OCI-LY3 (cell line): ENCODE measurements around the gene CYP2A7.
"Not testable (repeated sequence)": the region's sequence is repeated elsewhere in the genome, so short reads cannot be mapped to it uniquely, and the experiment has no call there.

ENCODE experiments used
- H2AFZ ChIP-seq: fragments of 200-600, 300-600 bp; shearing (Covaris generic); 2 replicates; pipeline ENCODE4 v1.6.0; 2014; ENCODE audit warnings: antibody characterized with exemption, low read depth, low read length
- H3K27ac ChIP-seq: fragments of 200-600, 300-600 bp; sonication (generic); 2 replicates; pipeline ENCODE4 v1.5.1; 2014; ENCODE audit warnings: mild to moderate bottlenecking, low read length, moderate library complexity, mixed read lengths
- H3K27me3 ChIP-seq: fragments of 200-600, 300-600 bp; sonication (generic); 2 replicates; pipeline ENCODE4 v1.6.1; 2014; ENCODE audit warnings: low read depth, low read length, mixed read lengths
- H3K36me3 ChIP-seq: fragments of 200-600, 300-600 bp; sonication (generic); replicated peaks from 2 replicates; pipeline ENCODE3; 2014; ENCODE audit warnings: low read depth, low read length, mixed read lengths
- H3K4me1 ChIP-seq: fragments of 300-600, 200-600 bp; sonication (generic); 2 replicates; pipeline ENCODE4 v1.6.1; 2014; ENCODE audit warnings: low read length, mixed read lengths
- H3K4me2 ChIP-seq: fragments of 200-600, 300-600 bp; sonication (generic); 2 replicates; pipeline ENCODE4 v1.6.1; 2014; ENCODE audit warnings: low read length, mixed read lengths
- H3K4me3 ChIP-seq: fragments of 300-600, 200-600 bp; sonication (generic); 2 replicates; pipeline ENCODE4 v1.5.1; 2014; ENCODE audit warnings: antibody characterized with exemption, mild to moderate bottlenecking, low read length, moderate library complexity
- H3K79me2 ChIP-seq: fragments of 300-600, 200-600 bp; shearing (Covaris generic); 2 replicates; pipeline ENCODE4 v1.6.1; 2014; ENCODE audit warnings: mild to moderate bottlenecking, low read length, mixed read lengths
- H3K9ac ChIP-seq: fragments of 300-600, 200-600 bp; shearing (Covaris generic); 2 replicates; pipeline ENCODE4 v1.6.0; 2014; ENCODE audit warnings: mild to moderate bottlenecking, low read length, moderate library complexity
- H3K9me3 ChIP-seq: fragments of 200-600, 300-600 bp; shearing (Covaris generic); 2 replicates; pipeline ENCODE4 v1.6.1; 2014; ENCODE audit warnings: low read length, mixed read lengths; ENCODE audit not compliant: insufficient read depth
- H4K20me1 ChIP-seq: fragments of 200-600, 300-600 bp; sonication (generic); 2 replicates; pipeline ENCODE4 v1.6.1; 2016; ENCODE audit warnings: low read length, mixed read lengths; ENCODE audit not compliant: insufficient read depth
- EZH2phosphoT487 ChIP-seq: fragments of 200-600 bp; shearing (Covaris generic); IDR thresholded peaks from 2 replicates; pipeline ENCODE4 v1.6.1; 2018; ENCODE audit warnings: antibody characterized with exemption, mixed run types, low read depth
- TF ChIP-seq, protein P1 (sequence below): fragments of 200-600, 300-600 bp; sonication (generic); IDR thresholded peaks from 2 replicates; pipeline ENCODE4 v1.5.1; 2014; ENCODE audit warnings: antibody characterized with exemption, low read length, low read depth

The CYP2A7 gene, protein sequence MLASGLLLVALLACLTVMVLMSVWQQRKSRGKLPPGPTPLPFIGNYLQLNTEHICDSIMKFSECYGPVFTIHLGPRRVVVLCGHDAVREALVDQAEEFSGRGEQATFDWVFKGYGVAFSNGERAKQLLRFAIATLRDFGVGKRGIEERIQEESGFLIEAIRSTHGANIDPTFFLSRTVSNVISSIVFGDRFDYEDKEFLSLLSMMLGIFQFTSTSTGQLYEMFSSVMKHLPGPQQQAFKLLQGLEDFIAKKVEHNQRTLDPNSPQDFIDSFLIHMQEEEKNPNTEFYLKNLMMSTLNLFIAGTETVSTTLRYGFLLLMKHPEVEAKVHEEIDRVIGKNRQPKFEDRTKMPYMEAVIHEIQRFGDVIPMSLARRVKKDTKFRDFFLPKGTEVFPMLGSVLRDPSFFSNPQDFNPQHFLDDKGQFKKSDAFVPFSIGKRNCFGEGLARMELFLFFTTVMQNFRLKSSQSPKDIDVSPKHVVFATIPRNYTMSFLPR

DNA sequence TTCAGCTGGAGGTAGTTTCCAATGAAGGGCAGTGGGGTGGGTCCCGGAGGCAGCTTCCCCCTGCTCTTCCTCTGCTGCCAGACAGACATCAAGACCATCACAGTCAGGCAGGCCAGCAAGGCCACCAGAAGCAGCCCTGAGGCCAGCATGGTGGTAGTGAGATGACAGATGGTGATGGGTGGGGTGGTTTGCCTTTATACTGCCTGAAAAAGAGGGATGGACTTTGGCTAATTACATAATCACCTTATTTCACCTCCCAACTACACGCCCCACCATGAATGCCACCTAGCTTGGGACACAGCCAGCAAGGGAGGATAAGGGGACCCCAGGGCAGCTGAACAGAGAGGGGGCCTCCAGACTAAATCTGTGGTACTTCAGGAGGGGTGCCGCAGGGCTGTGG, at the start of gene CYP2A7:
CYP2A7 (minus strand) TSS at position 170 of the 400 bp plus-strand sequence; CDS start at position 149, 21 bp downstream.
- not testable (repeated sequence) for H3K27ac ChIP-seq, H3K36me3 ChIP-seq, H2AFZ ChIP-seq, H4K20me1 ChIP-seq, H3K4me2 ChIP-seq, H3K79me2 ChIP-seq, H3K27me3 ChIP-seq, H3K4me3 ChIP-seq, H3K4me1 ChIP-seq, H3K9ac ChIP-seq, H3K9me3 ChIP-seq

DNA sequence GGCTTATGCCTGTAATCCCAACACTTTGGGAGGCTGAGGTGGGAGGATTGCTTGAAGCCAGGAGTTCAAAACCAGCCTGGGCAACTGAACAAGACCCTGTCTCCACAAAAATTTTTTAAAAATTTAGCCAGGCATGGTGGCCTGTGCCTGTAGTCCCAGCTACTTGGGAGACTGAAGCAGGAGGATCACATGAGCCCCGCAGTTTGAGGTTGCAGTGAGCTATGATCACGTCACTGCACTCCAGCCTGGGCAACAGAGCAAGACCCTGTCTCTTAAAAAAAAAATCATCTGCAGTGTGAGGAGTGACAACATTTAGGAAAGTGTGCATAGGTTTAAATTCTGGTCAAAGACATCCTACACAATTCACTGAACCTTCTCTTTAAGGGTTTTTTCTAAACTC, 48.8 kb upstream of the CYP2A7 start:
- peaks cover 20% of the 10 kb centered on the region for H3K27me3 ChIP-seq
- not testable (repeated sequence) for H2AFZ ChIP-seq, H3K36me3 ChIP-seq, H3K9ac ChIP-seq, H3K27ac ChIP-seq, H3K9me3 ChIP-seq, H4K20me1 ChIP-seq, H3K79me2 ChIP-seq, H3K4me2 ChIP-seq, H3K4me3 ChIP-seq, H3K4me1 ChIP-seq

DNA sequence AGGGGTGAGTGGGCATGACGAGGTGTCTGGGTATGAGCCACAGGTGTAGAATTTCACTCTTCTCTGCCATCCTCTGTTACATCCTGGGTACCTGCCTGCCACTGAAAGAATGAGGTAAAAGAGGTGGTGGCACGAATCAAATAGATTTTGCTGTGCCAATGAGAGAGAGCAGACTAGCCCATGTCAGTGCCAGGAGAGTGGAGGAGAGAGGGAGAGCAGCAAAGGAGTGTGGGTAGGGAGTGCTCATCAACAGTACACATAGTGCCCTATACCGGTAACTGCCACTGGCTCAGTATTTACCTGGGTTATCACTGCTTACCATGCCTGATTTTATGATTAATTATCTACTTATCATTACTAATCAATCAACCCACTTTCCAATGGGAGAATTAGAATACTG, 47.9 kb upstream of the CYP2A7 start:
- H3K79me2 ChIP-seq, H3K4me1 ChIP-seq, H4K20me1 ChIP-seq, H3K9me3 ChIP-seq, H3K36me3 ChIP-seq, H2AFZ ChIP-seq, H3K4me2 ChIP-seq, H3K9ac ChIP-seq, H3K27ac ChIP-seq, H3K4me3 ChIP-seq: not testable (repeated sequence)
- peaks cover 20% of the 10 kb centered on the region for H3K27me3 ChIP-seq

DNA sequence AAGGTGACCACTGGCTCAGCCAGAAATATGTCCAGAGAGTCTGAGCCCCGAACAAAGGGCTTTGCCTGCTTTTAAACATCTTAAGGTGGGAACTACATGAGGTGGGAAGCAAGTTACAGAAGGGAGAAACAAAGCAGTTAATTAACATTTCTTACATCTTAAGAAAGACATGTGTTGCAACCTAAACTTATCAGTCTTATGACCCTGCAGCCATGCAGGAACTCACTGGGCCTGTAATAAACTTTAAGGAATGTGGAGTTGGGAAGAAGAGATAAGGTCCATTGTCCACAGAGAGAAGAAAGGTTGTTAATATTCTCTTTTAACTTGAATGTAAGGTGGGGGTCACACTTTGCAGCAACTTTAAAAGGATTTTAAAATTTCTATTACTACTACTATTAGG, 46.8 kb upstream of the CYP2A7 start:
- H3K79me2 ChIP-seq = no peaks in the 10 kb centered on the region
- no peak overlapping the region for H3K4me3 ChIP-seq
- no peak overlapping the region for H3K9ac ChIP-seq
- H2AFZ ChIP-seq = no peak overlapping the region
- no peaks in the 10 kb centered on the region for H4K20me1 ChIP-seq
- H3K4me2 ChIP-seq = no peak overlapping the region
- H3K36me3 ChIP-seq = no peaks in the 10 kb centered on the region
- H3K4me1 ChIP-seq = no peaks in the 10 kb centered on the region
- no peak overlapping the region for H3K27ac ChIP-seq
- peaks cover 20% of the 10 kb centered on the region for H3K27me3 ChIP-seq
- TF ChIP-seq, protein P1, sequence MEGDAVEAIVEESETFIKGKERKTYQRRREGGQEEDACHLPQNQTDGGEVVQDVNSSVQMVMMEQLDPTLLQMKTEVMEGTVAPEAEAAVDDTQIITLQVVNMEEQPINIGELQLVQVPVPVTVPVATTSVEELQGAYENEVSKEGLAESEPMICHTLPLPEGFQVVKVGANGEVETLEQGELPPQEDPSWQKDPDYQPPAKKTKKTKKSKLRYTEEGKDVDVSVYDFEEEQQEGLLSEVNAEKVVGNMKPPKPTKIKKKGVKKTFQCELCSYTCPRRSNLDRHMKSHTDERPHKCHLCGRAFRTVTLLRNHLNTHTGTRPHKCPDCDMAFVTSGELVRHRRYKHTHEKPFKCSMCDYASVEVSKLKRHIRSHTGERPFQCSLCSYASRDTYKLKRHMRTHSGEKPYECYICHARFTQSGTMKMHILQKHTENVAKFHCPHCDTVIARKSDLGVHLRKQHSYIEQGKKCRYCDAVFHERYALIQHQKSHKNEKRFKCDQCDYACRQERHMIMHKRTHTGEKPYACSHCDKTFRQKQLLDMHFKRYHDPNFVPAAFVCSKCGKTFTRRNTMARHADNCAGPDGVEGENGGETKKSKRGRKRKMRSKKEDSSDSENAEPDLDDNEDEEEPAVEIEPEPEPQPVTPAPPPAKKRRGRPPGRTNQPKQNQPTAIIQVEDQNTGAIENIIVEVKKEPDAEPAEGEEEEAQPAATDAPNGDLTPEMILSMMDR = no peak
- no peak for TF ChIP-seq EZH2phosphoT487
- H3K9me3 ChIP-seq = no peaks in the 10 kb centered on the region

DNA sequence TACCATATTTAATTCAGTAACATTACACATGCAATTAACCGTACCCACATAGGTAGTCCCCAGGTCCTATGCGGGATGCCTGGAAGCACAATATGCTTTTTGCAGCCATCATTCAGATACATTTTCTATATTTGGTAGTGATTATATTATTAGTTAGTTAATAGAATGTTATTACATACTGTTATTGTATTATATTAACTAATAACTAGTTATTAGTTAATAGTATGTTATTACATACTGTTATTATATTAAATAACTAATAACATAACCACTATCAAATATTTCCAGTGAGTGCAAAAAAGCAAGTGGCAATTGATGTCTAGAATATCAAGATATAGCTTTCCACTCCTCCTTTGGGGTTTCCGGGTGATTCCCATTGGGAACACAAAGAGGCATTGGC, 45.5 kb upstream of the CYP2A7 start:
- H2AFZ ChIP-seq = no peak overlapping the region
- no peak overlapping the region for H3K4me2 ChIP-seq
- H3K36me3 ChIP-seq = no peaks in the 10 kb centered on the region
- H3K4me1 ChIP-seq = no peaks in the 10 kb centered on the region
- H3K27ac ChIP-seq = no peak overlapping the region
- TF ChIP-seq, protein P1 = no peak
- TF ChIP-seq EZH2phosphoT487 = no peak
- H4K20me1 ChIP-seq = no peaks in the 10 kb centered on the region
- no peak overlapping the region for H3K9ac ChIP-seq
- H3K9me3 ChIP-seq = no peaks in the 10 kb centered on the region
- no peaks in the 10 kb centered on the region for H3K79me2 ChIP-seq
- H3K27me3 ChIP-seq = peaks cover 20% of the 10 kb centered on the region
- no peak overlapping the region for H3K4me3 ChIP-seq

DNA sequence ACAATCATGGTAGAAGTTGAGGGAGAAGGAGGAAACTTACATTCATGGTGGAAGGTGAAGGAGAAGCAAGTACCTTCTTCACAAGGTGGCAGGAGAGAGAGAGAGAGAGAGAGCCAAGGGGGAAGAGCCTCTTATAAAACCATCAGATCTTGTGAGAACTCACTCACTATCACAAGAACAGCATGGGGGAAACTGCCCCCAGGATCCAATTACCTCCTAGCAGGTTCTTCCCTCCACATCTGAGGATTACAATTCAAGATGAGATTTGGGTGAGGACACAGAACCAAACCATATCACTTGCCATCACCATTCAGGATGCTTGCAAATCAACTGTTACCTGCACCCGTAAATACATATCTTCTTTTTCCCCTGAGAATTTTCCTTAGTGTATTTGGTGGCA, 44.2 kb upstream of the CYP2A7 start:
- not testable (repeated sequence) for H3K79me2 ChIP-seq, H3K36me3 ChIP-seq, H3K9ac ChIP-seq, H3K4me3 ChIP-seq, H3K4me1 ChIP-seq, H3K9me3 ChIP-seq, H3K27ac ChIP-seq, H4K20me1 ChIP-seq, H2AFZ ChIP-seq, H3K4me2 ChIP-seq
- peaks cover 22% of the 10 kb centered on the region for H3K27me3 ChIP-seq
